H1 (cell line): ENCODE measurements around the gene PDP2. TPM values are rescaled to one million over a fixed set of nuclear protein-coding genes. Genes with fewer than 3 reads are reported as not detected.

ENCODE experiments used
- CTCF ChIA-PET: fragments of 300-600 bp; sonication (Branson Sonifier 250); formaldehyde crosslinking; loops from one replicate; lab custom pipeline; 2021; ENCODE audit not compliant: partially characterized antibody; lab: Charles Lee
- POLR2A ChIA-PET: fragments of 300-600 bp; sonication (Branson Sonifier 250); formaldehyde crosslinking; loops from one replicate; lab custom pipeline; 2021; ENCODE audit warnings: inconsistent platforms; ENCODE audit not compliant: partially characterized antibody; lab: Charles Lee
- DNase-seq, 2 experiments: peaks; one replicate each; pipeline versions ENCODE4 v3.0.0 to v3.0.0-alpha.2; 2010 to 2022; ENCODE audit warnings: low spot score in 2 of 2, low read depth in 1 of 2, mixed read lengths in 1 of 2
- FAIRE-seq: peaks from 2 replicates; lab custom pipeline; 2011; peaks lifted over from hg19 to GRCh38; lab: Jason Lieb, UNC
- H2AFZ ChIP-seq: 2 replicates; pipeline ENCODE4 v1.8.1; 2012; ENCODE audit warnings: low read length, inconsistent platforms
- H2AK5ac ChIP-seq: 2 replicates; pipeline ENCODE4 v1.6.1; 2013; ENCODE audit warnings: low read depth, low read length
- H2BK120ac ChIP-seq: replicated peaks from 2 replicates; pipeline ENCODE3; 2013; ENCODE audit warnings: low read depth, low read length, inconsistent platforms
- H2BK12ac ChIP-seq: 2 replicates; pipeline ENCODE4 v1.6.1; 2013; ENCODE audit warnings: low read depth, low read length
- H2BK15ac ChIP-seq: 2 replicates; pipeline ENCODE4 v1.6.1; 2013; ENCODE audit warnings: low read length
- H2BK20ac ChIP-seq: 2 replicates; pipeline ENCODE4 v1.6.1; 2013; ENCODE audit warnings: low read length
- H2BK5ac ChIP-seq: 2 replicates; pipeline ENCODE4 v1.6.1; 2013; ENCODE audit warnings: low read depth, low read length
- H3K14ac ChIP-seq: 2 replicates; pipeline ENCODE4 v1.6.1; 2013; ENCODE audit warnings: inconsistent platforms; ENCODE audit not compliant: insufficient read length
- H3K18ac ChIP-seq: 2 replicates; pipeline ENCODE4 v1.6.1; 2013; ENCODE audit warnings: low read length; ENCODE audit errors: extremely low read depth
- H3K23ac ChIP-seq: 2 replicates; pipeline ENCODE4 v1.6.1; 2013; ENCODE audit warnings: inconsistent platforms; ENCODE audit not compliant: insufficient read length
- H3K23me2 ChIP-seq: 2 replicates; pipeline ENCODE4 v1.6.1; 2013; ENCODE audit warnings: low read depth, low read length
- H3K27ac ChIP-seq: 2 replicates; pipeline ENCODE4 v1.6.1; 2011; ENCODE audit warnings: low read depth, low read length, inconsistent platforms
- H3K27me3 ChIP-seq, 4 experiments: replicated peaks in 1 of 4; 1 replicate in 1 of 4; 2 replicates in 3 of 4; pipeline versions ENCODE4 v1.6.1 to v1.8.1; 2011 to 2013; ENCODE audit warnings: low read length in 3 of 4, mild to moderate bottlenecking in 3 of 4, inconsistent platforms in 2 of 4, mixed read lengths in 2 of 4, moderate library complexity in 1 of 4; ENCODE audit not compliant: control insufficient read depth in 3 of 4, insufficient read depth in 3 of 4; ENCODE audit errors: extremely low read depth in 1 of 4
- H3K36me3 ChIP-seq, 4 experiments: 2 replicates each; pipeline versions ENCODE4 v1.6.1 to v1.8.1; 2011 to 2013; ENCODE audit warnings: mild to moderate bottlenecking in 4 of 4, low read length in 3 of 4, moderate library complexity in 2 of 4, control low read depth in 1 of 4, inconsistent platforms in 1 of 4; ENCODE audit not compliant: insufficient read depth in 4 of 4, control insufficient read depth in 2 of 4
- H3K4ac ChIP-seq: replicated peaks from 2 replicates; pipeline ENCODE3; 2013; ENCODE audit warnings: low read length, low read depth, mixed read lengths, inconsistent platforms; ENCODE audit not compliant: insufficient read length
- H3K4me1 ChIP-seq, 4 experiments: replicated peaks in 1 of 4; 1 replicate in 1 of 4; 2 replicates in 3 of 4; pipeline versions ENCODE4 v1.6.1 to v1.8.1; 2011 to 2013; ENCODE audit warnings: low read length in 3 of 4, inconsistent platforms in 2 of 4, mixed read lengths in 1 of 4; ENCODE audit not compliant: insufficient read depth in 4 of 4, control insufficient read depth in 3 of 4
- H3K4me2 ChIP-seq, 2 experiments: 2 replicates each; pipeline versions ENCODE4 v1.6.1 to v1.8.1; 2011 to 2013; ENCODE audit warnings: low read depth in 2 of 2, low read length in 2 of 2, control low read depth in 1 of 2, inconsistent platforms in 1 of 2, mild to moderate bottlenecking in 1 of 2; ENCODE audit not compliant: insufficient read depth in 1 of 2
- H3K4me3 ChIP-seq, 4 experiments: fragments of 200-600, 300-600 bp in 1 of 4; sonication (generic), shearing (Covaris generic), sonication (Bioruptor Twin) in 1 of 4; 2 replicates each; pipeline versions ENCODE4 v1.5.1 to v1.8.1; 2011 to 2016; ENCODE audit warnings: low read length in 4 of 4, low read depth in 3 of 4, control low read depth in 2 of 4, inconsistent platforms in 2 of 4, mild to moderate bottlenecking in 2 of 4, mixed read lengths in 1 of 4, moderate library complexity in 1 of 4; ENCODE audit not compliant: insufficient read depth in 2 of 4; ENCODE audit errors: extremely low read depth in 1 of 4
- H3K56ac ChIP-seq: replicated peaks from 2 replicates; pipeline ENCODE3; 2013; ENCODE audit warnings: low read depth, mild to moderate bottlenecking, mixed read lengths, low read length, inconsistent platforms; ENCODE audit not compliant: insufficient read length
- H3K79me1 ChIP-seq: 2 replicates; pipeline ENCODE4 v1.6.1; 2013; ENCODE audit warnings: low read depth, low read length, control low read depth
- H3K79me2 ChIP-seq, 2 experiments: 2 replicates each; pipeline versions ENCODE4 v1.6.1 to v1.8.1; 2012 to 2013; ENCODE audit warnings: low read length in 2 of 2, mild to moderate bottlenecking in 2 of 2, inconsistent platforms in 1 of 2; ENCODE audit not compliant: insufficient read depth in 2 of 2, control insufficient read depth in 1 of 2
- H3K9ac ChIP-seq, 4 experiments: replicated peaks in 1 of 4; 1 replicate in 1 of 4; 2 replicates in 3 of 4; pipeline versions ENCODE4 v1.6.1 to v1.8.1; 2011 to 2013; ENCODE audit warnings: low read depth in 3 of 4, low read length in 3 of 4, control low read depth in 2 of 4, mild to moderate bottlenecking in 2 of 4, moderate library complexity in 2 of 4, inconsistent platforms in 1 of 4; ENCODE audit errors: extremely low read depth in 1 of 4
- H3K9me3 ChIP-seq, 2 experiments: 2 replicates each; pipeline versions ENCODE4 v1.6.1 to v1.8.1; 2012 to 2013; ENCODE audit warnings: mild to moderate bottlenecking in 2 of 2, moderate library complexity in 2 of 2, control low read depth in 1 of 2, inconsistent platforms in 1 of 2, low read depth in 1 of 2, low read length in 1 of 2, mixed read lengths in 1 of 2; ENCODE audit not compliant: insufficient read depth in 2 of 2
- H4K20me1 ChIP-seq, 2 experiments: replicated peaks in 1 of 2; 2 replicates each; pipeline versions ENCODE3 to v1.8.1; 2011 to 2013; ENCODE audit warnings: inconsistent platforms in 2 of 2, low read length in 2 of 2, mild to moderate bottlenecking in 1 of 2; ENCODE audit not compliant: insufficient read depth in 2 of 2, control insufficient read depth in 1 of 2
- H4K5ac ChIP-seq: 2 replicates; pipeline ENCODE4 v1.6.1; 2013; ENCODE audit warnings: low read length, low read depth, mixed read lengths, inconsistent platforms; ENCODE audit not compliant: insufficient read length
- H4K8ac ChIP-seq: 2 replicates; pipeline ENCODE4 v1.8.0; 2013; ENCODE audit warnings: mild to moderate bottlenecking, moderate library complexity, low read length, inconsistent platforms; ENCODE audit not compliant: insufficient read depth; ENCODE audit errors: extremely low read depth
- H4K91ac ChIP-seq: replicated peaks from 2 replicates; pipeline ENCODE3; 2013; ENCODE audit warnings: low read length, mixed read lengths, inconsistent platforms; ENCODE audit not compliant: insufficient read length
- ASH2L ChIP-seq: fragments of 200-600, 300-600 bp; sonication (generic); IDR thresholded peaks from one replicate; pipeline ENCODE4 v1.7.1; 2017; ENCODE audit warnings: low read length
- BRCA1 ChIP-seq: IDR thresholded peaks from 2 replicates; pipeline ENCODE4 v1.6.1; 2012; ENCODE audit warnings: low read depth, low read length, improper control_type of control experiment
- MAX ChIP-seq: IDR thresholded peaks from 2 replicates; pipeline ENCODE4 v1.6.1; 2012; ENCODE audit warnings: inconsistent platforms
- PHF8 ChIP-seq: fragments of 200-600 bp; sonication (generic); conservative IDR thresholded peaks from 2 replicates; pipeline ENCODE4 v1.7.1; 2012; ENCODE audit warnings: low read depth, mild to moderate bottlenecking, inconsistent platforms, low read length, moderate library complexity
- POLR2A ChIP-seq, 2 experiments: IDR thresholded peaks; 1 replicate in 1 of 2; 2 replicates in 1 of 2; pipeline ENCODE4 v1.6.1; 2011; ENCODE audit warnings: low read depth in 2 of 2, low read length in 2 of 2, mild to moderate bottlenecking in 2 of 2; ENCODE audit errors: control extremely low read depth in 1 of 2
- RNF2 ChIP-seq: fragments of 200-900, 300-1000 bp; sonication (generic); IDR thresholded peaks from 2 replicates; pipeline ENCODE4 v1.7.1; 2016; ENCODE audit warnings: borderline replicate concordance, low read depth, mild to moderate bottlenecking, antibody characterized with exemption, low read length; ENCODE audit not compliant: poor library complexity, severe bottlenecking; ENCODE audit errors: missing control alignments
- SAP30 ChIP-seq: fragments of 300-600 bp; sonication (generic); IDR thresholded peaks from 2 replicates; pipeline ENCODE4 v1.7.1; 2012; ENCODE audit warnings: low read length, moderate library complexity, mild to moderate bottlenecking, inconsistent platforms; ENCODE audit not compliant: insufficient read depth, insufficient replicate concordance
- TCF12 ChIP-seq: IDR thresholded peaks from 2 replicates; pipeline ENCODE4 v1.6.1; 2011; ENCODE audit warnings: low read depth, mild to moderate bottlenecking, low read length
- TEAD4 ChIP-seq: IDR thresholded peaks from 2 replicates; pipeline ENCODE4 v1.6.1; 2012; ENCODE audit warnings: low read depth, low read length, inconsistent platforms, mixed read lengths
- WGBS, 2 experiments: shearing (Covaris generic) in 1 of 2; methylation state at CpG; one replicate each; pipeline versions ENCODE4 v1.1.6 to v1.1.7; 2013 to 2015; ENCODE audit warnings: low lambda C conversion rate in 2 of 2, mixed read lengths in 2 of 2, inconsistent platforms in 1 of 2, low coverage in 1 of 2, missing lambda C conversion rate in 1 of 2; ENCODE audit not compliant: insufficient replicate concordance in 2 of 2, insufficient coverage in 1 of 2, insufficient read length in 1 of 2; ENCODE audit errors: extremely low coverage in 1 of 2, missing lambda C conversion rate in 1 of 2; 5-methylcytosine and 5-hydroxymethylcytosine counted together
- polyA plus RNA-seq, 7 experiments: library from polyadenylated mRNA; depleted of rRNA in 3 of 7; stranded (reverse) in 5 of 7; unstranded in 2 of 7; fragments of >200 nt in 5 of 7; fragments of 200-250 nt in 2 of 7; gene quantifications; 1 replicate in 5 of 7; 2 replicates in 1 of 7; 4 replicates in 1 of 7; pipeline versions ENCODE4 v1.2.1 to v1.2.3, GENCODE V29; 2011 to 2013; ENCODE audit warnings: missing spikeins in 2 of 7, mixed read lengths in 2 of 7
- total RNA-seq: library from RNA; stranded (reverse); fragmentation: NEBNext Ultra II Directional; extraction: Animal tissue kit (Norgen Biotek cat#: 25700); gene quantifications from 2 replicates; pipeline ENCODE4 v1.2.1, GENCODE V29; 2021

The PDP2 gene
- total and polyA plus RNA-seq, 2 of the 8 experiments (the other 6 are each of a cell fraction or from before 2014, with no cell fraction given), result 11.7 to 36.5 TPM

GRCh38 chr16:66917741-66918140 is 37.4 kb downstream of the PDP2 start:
- H3K9me3 ChIP-seq, result no peaks in the 10 kb centered on the region
- H4K20me1 ChIP-seq, result peaks cover 0 to 5% of the 10 kb centered on the region in 2 experiments
- peaks cover 0 to 5% (median 2%) of the 10 kb centered on the region in 4 experiments; a peak in 5 of 7 replicates for H3K27me3 ChIP-seq

More at GRCh38 chr16:66917741-66918140, 37.4 kb downstream of the PDP2 start:
- no peaks in the 10 kb centered on the region for H3K79me1 ChIP-seq
- no peak overlapping the region for H2BK5ac ChIP-seq
- no peak overlapping the region for H4K5ac ChIP-seq
- H3K14ac ChIP-seq, result no peak overlapping the region
- CTCF ChIA-PET, result interaction anchor here (0.6 to 42.0 kb wide), 9 partner anchors 2 to 262 kb away, joined by 3 to 1009 read pairs (median 3); partner anchors contain the start of genes CDH16, CES3, PDP2 and RRAD
- no peak overlapping the region for H3K56ac ChIP-seq
- no peak overlapping the region for H2AK5ac ChIP-seq
- H2BK120ac ChIP-seq, result no peak overlapping the region
- no peak overlapping the region for H2BK15ac ChIP-seq
- no peak for TF ChIP-seq BRCA1
- TF ChIP-seq MAX, result no peak
- no peak for TF ChIP-seq TEAD4
- no peak for TF ChIP-seq SAP30
- TF ChIP-seq ASH2L, result no peak
- TF ChIP-seq POLR2A (IDR thresholded peaks at IDR 0.05; ENCODE audit: control extremely low read depth in 1 of 2, low read depth in 2 of 2, low read length in 2 of 2), result no peak
- no peak for TF ChIP-seq TCF12
- TF ChIP-seq RNF2, result no peak
- TF ChIP-seq PHF8, result no peak
- TF ChIP-seq, all 59 proteins: peak for 0
- Histone ChIP-seq H3K79me2 (no peaks in the 10 kb centered on the region), H2AFZ (no peak overlapping the region), H3K23ac (no peak overlapping the region), H2BK12ac (no peak overlapping the region), H3K36me3 (no peaks in the 10 kb centered on the region), H3K4ac (no peak overlapping the region), H4K8ac (no peak overlapping the region), H3K4me2 (no peak overlapping the region), H4K91ac (no peak overlapping the region), H3K4me1 (no peaks in the 10 kb centered on the region; a peak in 1 of 7 replicates), H3K18ac (no peak overlapping the region), H3K9ac (no peak overlapping the region; a peak in 2 of 7 replicates), H2BK20ac (no peak overlapping the region), H3K4me3 (no peak overlapping the region), H3K27ac (no peak overlapping the region), H3K23me2 (peaks cover 3% of the 10 kb centered on the region; the same call in 1 of the 2 replicates)
- no peak for FAIRE-seq
- no peak for DNase-seq
- POLR2A ChIA-PET, result interaction anchor here (1.7 kb wide), 1 partner anchor 18 kb away, joined by 5 read pairs; no protein-coding TSS in a partner anchor
- 74% methylated on average over 7 of the region's 9 CpGs; no CpG with 5 or more reads in 1 of the 2 experiments for WGBS, 2 experiments
